Inferior parietal cortex (tissue), 1 donor: Measurements from ENCODE around the gene ZNF813.
"Not testable (repeated sequence)": the region's sequence is repeated elsewhere in the genome, so short reads cannot be mapped to it uniquely, and the experiment has no call there.

Source experiments
- DNase-seq: peaks from one replicate; pipeline ENCODE4 v3.0.0-alpha.2; 2016; ENCODE audit errors: extremely low spot score

ZNF813 gene

DNA sequence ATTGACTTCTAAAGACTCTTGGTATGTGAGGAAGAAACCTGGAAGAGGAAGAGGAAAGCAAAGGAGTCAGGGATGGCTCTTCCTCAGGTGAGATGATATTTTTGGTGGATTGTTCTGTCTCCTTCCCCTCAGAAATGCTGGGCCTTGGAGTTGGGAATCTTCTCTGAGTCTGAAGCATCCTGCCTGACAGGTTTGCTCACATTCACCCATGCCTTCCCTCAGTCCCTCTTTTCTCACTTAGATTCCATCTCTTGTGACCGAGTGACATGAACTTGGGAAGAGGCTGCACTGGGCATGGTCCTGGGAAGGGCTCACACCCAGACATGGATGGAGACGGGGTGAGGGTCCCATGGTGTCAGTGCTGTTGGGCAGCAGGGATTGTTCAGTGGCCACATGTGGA is 16.2 kb downstream of the ZNF813 start:
- DNase-seq = not testable (repeated sequence)

DNA sequence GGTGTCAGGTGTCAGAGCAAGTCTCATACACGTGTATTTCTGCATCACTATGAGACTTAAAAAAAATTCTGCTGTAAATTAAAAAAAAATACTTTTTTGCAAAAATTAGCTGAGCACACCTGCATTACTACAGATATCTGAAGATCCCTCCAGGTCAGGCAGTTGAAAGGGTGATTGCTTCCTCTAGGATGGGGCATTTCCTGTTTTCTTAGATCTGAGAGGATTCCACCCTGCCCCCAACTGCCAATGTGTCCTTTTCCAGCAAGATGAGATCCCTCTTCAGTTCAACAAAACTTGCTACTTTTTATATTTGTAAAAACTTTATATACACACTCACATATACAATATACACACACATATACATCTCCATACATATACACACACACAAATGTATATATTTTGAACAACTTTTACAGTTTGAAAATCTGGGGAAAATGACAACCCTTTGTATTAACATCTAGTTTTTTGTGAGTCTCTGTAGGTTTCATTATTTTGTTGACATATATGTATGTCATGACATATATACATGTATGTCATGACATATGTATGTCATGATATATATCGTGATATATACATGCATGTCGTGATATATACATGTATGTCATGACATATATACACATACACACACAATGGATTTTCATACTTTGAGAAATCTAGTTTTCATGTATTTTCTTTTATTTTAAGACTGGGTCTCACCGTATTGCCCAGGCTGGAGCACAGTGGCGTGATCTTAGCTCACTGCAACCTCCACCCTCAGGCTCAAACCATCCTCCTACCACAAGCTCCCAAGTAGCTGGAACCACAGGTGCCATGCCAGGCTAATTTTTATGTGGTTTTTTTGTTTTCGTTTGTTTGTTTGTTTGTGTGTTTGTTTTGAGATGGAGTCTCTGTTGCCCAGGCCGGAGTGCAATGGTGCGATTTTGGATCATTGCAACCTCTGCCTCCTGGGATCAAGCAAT is 17.8 kb downstream of the ZNF813 start:
- DNase-seq = no peak

DNA sequence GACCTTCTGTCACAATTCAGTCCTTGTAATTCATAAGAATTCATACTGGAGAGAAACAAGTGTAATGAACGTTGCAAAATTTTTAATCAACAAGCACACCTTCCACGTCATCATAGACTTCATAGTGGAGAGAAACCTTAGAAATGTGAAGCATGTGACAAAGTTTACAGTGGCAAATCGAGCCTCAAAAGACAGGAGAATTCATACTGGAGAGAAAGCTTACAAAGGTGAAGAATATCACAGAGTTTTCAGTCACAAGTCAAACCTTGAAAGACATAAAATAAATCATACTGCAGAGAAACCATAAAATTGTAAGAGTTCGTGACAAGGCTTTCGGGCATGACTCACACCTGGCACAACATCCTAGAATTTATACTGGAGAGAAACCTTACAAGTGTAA is 24.6 kb downstream of the ZNF813 start:
- DNase-seq = no peak

DNA sequence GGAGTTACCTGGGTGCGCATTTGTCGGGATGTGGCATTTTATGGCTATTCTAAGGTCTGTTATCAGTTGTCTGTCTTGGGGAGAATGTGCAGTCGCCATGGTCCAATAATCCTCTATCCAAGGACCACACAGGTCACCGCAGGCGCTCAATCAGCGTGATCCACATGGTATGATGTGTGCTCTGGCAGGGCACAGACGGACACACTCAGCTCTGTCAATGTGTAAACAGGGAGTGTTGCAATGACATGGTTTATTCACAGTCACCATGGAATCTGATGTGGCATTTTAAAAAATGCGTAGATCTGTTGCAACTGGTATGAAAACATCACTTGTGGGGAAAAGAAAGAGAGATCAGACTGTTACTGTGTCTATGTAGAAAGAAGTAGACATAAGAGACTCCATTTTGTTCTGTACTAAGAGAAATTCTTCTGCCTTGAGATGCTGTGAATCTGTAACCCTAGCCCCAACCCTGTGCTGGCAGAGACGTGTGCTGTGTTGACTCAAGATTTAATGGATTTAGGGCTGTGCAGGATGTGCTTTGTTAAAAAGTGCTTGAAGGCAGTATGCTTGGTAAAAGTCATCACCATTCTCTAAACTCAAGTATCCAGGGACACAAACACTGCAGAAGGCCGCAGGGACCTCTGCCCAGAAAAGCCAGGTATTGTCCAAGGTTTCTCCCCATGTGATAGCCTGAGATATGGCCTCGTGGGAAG is 29.9 kb downstream of the ZNF813 start:
- DNase-seq = not testable (repeated sequence)

DNA sequence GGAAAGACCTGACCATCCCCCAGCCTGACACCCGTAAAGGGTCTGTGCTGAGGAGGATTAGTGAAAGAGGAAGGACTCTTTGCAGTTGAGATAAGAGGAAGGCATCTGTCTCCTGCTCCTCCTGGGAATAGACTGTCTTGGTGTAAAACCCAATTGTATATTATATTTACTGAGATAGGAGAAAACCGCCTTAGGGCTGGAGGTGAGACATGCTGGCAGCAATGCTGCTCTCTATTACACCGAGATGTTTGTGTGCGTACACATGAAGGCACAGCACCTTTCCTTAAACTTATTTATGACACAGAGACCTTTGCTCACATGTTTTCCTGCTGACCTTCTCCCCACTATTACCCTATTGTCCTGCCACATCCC is 30.5 kb downstream of the ZNF813 start:
- not testable (repeated sequence) for DNase-seq

DNA sequence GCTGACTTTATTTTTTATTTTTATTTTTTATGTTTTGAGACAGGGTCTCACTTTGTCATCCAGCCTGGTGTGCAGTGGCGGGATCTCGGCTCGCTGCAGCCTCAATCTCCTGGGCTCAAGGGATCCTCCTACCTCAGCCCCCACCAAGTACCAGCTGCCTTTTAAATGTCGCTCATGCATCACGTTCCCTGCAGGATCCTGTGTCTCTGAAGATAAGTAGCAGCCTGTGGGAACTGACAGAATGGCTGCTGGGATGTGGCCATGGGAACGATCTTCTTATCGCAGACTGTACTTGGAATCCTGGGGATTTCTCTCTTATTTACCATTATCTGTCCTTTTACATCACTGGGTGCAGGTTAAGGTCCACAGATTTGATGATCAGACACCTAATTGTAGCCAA is 35.6 kb downstream of the ZNF813 start:
- DNase-seq = peak; percentile 17

DNA sequence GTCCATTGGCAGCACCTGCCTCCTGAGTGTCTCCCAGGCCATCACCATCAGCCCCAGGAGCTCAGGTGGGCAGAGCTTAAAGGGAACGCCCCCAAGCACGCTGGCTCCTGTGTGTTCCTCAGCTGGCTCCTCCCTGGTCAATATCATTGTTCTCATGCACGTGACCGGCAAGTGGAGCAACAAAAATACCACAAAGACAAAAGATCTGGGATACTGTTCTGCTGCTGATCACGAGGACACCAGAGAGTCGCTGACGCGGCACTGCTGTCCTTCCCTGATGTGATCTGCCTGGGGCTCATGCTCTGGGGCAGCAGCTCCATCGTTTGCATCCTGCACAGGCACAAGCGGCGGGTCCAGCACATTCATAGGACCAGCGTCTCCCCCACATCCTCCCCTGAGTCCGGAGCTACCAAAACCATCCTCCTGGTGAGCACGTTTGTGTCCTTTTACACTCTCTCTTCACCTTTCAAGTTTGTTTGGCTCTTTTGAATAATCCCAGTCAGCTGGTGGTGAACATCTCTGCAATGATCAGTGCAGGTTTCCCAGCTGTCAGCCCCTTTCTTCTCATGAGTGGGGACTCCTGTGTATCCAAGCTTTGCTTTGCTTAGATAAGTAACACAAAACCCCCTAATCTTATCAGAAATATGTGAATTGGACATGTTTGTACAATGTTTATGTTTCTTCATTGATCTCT is 36.3 kb downstream of the ZNF813 start:
- peak; percentile 20 for DNase-seq

DNA sequence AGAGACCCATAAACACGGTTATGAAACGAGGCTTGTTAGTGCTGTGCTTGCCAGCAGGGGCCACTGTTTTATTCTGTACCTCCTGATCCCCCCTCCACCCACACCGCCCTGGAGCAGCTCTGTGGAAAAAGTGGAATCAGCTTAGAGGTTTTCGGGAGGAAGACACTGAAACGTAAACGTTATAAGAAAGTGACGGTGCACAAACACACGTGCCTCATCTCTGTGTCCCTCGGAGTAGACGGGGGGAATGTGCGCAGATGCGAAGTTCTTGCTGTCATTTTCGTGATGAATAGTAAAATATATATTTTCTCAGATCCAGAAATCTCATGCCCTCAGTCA is 36.8 kb downstream of the ZNF813 start:
- peak; percentile 22 for DNase-seq

DNA sequence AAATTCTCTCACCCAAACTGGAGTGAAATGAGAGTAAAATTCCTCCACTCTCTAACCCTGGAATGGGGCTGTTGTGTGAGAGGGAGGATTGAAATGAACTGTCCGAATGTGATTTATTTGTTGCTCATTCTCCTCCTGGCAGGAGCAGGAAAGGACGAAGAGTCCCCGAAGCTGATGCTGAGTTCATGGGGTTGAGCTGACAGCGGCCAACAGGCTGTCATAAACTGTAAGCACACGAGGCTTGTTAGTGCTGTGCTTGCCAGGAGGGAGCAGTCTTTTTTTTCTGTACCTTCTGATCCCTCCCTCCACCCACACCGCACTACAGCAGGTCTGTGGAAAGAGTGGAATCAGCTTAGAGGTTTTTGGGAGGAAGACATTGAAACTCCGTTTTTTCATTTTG is 37.4 kb downstream of the ZNF813 start:
- no peak for DNase-seq

DNA sequence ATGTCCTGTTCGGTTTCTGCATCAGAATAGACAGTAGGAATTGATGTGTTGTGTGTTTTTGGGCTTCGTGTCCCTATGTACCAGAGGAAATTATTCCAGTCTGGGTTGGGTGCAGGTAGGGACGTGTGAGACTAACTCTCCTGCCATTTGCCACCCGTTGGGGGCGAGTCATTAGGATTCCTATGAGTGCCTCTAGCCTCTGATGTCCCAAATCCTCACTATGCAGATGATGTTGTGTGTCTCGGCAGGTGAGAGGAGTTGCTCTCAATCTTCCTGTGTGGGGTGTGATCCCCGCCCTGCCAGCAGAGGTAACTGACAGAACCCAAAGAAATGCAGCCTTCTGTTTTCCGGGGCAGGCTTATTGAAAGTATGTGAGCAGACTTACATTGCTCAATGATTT is 39.2 kb downstream of the ZNF813 start:
- DNase-seq = no peak

DNA sequence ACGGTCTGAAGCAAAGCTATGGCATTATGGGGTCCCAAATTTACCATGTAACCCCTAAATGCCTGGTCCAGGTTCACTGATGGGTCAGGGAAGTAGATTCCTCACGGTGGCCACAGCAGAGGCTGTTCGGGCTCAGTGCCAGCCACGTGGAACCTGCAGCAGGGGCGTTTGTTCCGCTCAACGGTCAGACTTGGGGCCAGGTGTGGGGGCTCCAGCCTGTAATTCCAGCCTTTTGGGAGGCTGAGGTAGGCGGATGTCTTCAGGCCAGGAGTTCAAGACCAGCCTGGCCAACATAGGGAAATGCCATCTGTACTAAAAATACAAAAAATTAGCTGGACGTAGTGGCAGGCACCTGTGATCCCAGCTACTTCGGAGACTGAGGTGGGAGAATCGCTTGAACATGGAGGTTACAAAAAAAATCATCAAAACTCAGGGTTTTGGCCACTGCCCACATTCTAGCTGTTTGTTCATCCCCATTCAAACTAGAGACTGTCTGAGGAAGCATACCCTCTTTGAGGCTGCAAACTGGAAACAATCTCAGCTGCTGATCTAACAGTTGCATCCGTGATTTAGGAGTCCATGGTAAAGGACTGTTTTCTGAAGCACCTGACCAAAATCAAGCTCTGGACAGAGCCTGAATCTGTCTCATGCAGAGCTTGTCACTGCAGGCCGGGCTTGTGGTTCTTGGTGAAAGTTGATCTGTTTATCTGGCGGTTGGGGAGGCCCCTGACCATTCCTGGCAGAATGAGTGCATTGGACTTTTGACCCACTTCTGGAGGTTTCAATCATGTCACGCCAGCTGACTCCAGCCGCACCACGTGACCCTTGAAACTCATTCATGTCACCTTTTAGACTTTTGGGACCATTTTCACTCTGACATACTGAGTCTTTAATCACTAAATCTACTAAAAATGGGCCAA is 40.2 kb downstream of the ZNF813 start:
- no peak for DNase-seq

DNA sequence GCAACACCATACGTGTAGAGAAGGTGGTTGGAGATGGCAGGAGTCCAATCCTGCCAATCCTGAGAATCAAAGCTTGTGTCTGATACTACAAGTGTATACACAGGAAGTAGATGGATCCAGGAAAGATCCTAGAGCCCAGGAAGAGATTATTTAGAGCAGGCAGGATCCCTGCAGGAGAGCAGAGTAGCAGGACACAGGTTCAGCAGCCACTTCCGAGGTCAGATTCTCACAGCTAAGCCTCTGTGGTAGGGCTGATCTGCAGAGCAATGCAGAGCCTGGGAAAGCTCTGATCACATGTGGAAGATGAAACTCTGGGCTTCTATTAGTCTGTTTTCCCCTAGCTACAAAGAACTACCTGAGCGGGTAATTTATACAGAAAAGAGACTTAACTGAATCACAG is 41.9 kb downstream of the ZNF813 start:
- no peak for DNase-seq

DNA sequence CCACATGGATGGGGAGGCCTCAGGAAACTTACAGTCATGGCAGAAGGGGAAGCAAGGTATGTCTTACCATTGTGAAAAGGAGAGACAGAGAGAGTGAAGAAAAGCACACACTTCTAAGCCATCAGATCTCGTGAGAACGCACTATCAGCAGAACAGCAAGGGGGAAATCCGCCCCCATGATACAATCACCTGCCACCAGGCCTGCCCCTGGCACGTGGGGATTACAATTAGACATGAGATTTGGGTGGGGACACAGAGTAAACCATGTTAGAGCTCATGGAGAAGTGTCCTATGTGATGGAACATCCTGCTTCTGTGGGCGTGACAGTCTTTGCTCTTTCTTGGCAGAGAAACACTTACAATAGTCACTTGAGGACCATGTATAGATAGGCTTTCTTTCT is 42.3 kb downstream of the ZNF813 start:
- no peak for DNase-seq

DNA sequence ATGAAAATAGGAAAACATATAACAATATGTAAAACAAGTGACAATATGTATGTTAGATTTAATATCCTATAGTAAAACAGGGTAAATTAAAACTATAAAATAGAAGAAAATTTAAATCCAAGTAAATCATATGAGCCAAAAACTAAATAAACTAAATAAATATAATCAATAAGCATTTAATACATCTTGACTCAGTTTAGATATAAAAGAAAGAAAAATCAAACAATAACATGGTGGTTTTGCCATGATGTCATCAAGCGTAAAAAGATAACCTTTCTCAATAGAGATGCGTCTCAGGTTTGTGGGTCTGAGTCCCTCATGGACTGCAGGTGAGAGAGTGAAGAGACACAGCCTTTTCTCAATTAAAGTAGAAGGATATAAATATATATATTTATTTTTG is 43.8 kb downstream of the ZNF813 start:
- DNase-seq = no peak

DNA sequence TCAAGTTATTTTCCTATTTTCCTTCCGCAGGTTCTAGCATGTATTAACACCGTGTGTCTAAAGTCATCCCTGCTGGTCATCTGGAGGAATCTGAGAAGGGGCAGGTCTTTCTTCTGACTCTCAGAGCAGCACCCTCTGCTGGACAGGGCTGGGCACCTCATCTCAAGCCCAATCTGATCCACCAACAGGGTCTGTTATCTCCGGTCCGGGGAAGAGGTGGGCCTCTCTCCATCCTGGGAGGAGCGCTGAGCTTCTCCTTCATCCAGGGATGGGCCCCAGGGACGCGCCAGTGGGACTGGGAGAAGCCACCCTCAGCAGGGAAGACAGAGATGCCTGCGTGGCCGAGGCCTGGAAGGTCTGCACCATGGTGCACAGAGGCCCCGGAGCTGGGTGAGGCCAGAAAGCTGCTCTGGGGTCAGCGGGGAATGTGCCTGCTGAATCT is 44.4 kb downstream of the ZNF813 start:
- DNase-seq = peak; percentile 40

DNA sequence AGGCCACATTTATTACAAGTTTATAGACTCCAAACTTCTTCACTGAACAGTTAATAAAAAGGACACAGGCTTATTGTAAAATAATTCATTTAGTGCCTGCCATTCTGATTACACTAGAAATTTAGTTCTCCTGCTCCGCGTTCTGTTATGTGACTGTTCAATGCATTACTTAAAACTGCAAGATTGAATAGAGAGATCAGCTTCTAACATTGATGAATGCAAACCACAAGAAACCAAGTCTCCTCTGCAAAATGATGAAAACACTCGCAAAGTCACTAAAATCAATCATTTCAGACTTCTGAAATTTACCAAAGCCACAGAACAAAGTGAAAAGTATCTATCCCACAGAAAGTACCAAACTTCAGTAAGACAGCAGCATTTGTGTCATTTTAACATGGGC is 47.5 kb downstream of the ZNF813 start:
- not testable (repeated sequence) for DNase-seq

DNA sequence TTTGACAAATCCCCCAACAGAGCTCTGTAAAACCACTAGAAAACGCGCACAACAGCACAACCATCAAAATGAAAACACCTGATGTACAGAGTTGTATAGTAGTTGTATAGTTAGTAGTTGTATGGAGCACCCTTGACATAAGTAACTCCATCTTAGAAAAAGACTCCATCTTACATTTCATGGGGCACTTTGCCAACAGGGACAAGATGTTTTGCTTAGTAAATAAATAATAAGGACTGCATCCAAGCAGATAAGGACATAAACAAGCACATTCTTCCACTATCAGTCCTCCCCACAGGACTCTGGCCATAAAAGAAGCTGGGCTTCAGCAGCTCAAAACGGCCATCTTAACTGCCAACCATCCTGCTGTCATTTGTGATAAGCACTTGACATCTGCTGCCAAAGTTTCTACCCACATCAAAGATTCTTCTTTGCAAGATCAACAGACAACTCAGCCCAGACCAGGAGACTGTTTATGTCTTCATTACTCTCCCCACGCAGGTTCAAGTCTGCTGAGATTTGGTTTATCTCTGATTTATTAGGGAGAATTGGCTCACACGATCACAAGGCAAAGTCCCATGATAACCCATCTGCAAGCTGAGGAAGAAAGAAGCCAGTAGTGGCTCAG is 49.7 kb downstream of the ZNF813 start:
- DNase-seq = no peak

DNA sequence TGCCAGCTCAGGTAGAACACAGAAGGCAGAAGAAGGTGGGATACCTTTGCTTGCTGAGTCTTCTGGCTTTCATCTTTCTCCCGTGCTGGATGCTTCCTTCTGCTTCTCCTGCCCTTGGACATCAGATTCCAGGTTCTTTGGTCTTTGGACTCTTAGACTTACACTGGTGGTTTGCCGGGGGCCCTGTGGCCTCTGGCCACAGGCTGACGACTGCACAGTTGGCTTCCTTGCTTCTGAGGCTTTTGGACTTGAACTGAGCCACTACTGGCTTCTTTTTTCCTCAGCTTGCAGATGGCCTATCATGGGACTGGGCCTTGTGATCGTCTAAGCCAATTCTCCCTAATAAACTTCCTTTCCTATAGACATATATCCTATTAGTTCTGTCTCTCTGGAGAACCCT is 50.6 kb downstream of the ZNF813 start:
- no peak for DNase-seq

DNA sequence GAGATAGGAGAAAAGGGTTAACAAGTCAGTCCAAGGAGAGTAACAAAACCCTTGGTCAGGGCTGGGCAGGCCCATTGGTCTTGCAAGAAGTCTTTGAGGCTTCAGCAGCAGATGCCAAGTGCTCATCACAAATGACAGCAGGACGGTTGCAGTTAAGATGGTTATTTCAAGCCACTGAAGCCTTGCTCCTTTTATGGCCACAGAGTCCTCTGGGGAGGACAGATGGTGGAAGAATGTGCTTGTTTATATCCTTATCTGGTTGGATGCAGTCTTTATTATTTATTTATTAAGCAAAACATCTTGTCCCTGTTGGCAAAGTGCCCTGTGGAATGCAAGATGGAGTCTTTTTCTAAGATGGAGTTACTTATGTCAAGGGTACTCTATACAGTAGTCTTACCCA is 51.2 kb downstream of the ZNF813 start:
- no peak for DNase-seq

DNA sequence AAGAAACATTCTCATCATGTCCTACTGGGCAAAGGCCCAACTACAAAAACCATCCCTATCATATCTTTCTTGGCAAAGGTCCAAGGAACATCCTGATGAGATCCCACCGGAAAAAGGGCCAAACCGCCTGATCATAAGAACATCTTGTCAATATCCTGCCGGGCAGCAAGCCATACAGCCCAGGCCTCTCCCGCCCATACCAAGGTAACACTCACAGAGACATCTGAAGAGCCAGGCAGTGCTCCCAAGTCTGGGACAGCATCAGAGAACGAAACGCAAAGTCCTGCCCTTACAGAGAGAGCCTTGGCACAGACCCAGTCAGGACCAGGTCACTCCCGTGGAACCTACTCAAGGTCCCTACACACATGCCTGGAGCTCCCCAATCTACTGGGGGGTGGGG is 51.9 kb downstream of the ZNF813 start:
- DNase-seq = no peak

DNA sequence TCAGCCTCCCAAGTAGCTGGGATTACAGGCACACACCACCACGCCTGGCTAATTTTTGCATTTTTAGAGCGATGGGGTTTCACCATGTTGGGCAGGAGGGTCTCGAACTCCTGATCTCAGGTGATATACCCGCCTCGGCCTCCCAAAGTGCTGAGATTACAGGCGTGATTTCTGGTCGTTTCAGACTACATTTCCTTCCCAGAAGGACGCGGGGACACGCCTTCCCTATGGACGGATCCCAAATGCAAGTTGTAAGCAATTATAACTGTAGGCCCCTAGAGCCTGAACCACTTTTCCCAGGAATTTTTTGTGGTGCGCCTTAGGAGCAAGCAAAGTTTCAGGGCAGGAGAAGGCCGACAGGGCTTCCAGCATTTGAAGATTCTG is 52.6 kb downstream of the ZNF813 start:
- DNase-seq = no peak
